Pancreas (tissue), 10 donors: ENCODE results near the gene DUSP1. TPM values are rescaled to one million over a fixed set of nuclear protein-coding genes. Genes with fewer than 3 reads are reported as not detected.

Source experiments
- ATAC-seq, 4 donors: fragments of 200-7000 bp; cut with Tn5 transposase; one replicate each; pipeline versions ENCODE4 v1.8.0 to v1.9.1; 2020; ENCODE audit warnings: mild to moderate bottlenecking in 4 of 4, moderate library complexity in 4 of 4
- DNase-seq, 6 donors: peaks; one replicate each; pipeline ENCODE4 v3.0.0-alpha.2; 2020
- FAIRE-seq: peaks from 2 replicates; lab custom pipeline; 2012; peaks lifted over from hg19 to GRCh38; lab: Jason Lieb, UNC
- H3K27ac ChIP-seq, 4 donors: fragments of 200-600 bp; sonication (generic); 1 replicate in 3 of 4; 2 replicates in 1 of 4; pipeline versions ENCODE4 v1.5.0 to v1.8.0; 2020
- H3K27me3 ChIP-seq, 4 donors: fragments of 200-600 bp; one replicate each; pipeline ENCODE4 v1.8.0; 2021
- H3K36me3 ChIP-seq, 3 donors: fragments of 200-600 bp; sonication (generic) in 1 of 3; one replicate each; pipeline versions ENCODE4 v1.5.0 to v1.8.0; 2020 to 2021
- H3K4me1 ChIP-seq, 3 donors: fragments of 200-600 bp; one replicate each; pipeline ENCODE4 v1.8.0; 2021
- H3K4me3 ChIP-seq, 4 donors: fragments of 200-600 bp; sonication (generic) in 2 of 4; one replicate each; pipeline versions ENCODE4 v1.5.0 to v1.8.0; 2020 to 2021
- H3K9me3 ChIP-seq, 4 donors: fragments of 200-600 bp; one replicate each; pipeline ENCODE4 v1.8.0; 2021
- WGBS, 2 donors: extraction: QIAGEN DNeasy Blood & Tissue Kit; methylation state at CpG; one replicate each; pipeline ENCODE4 v1.1.7; 2013; 5-methylcytosine and 5-hydroxymethylcytosine counted together
- intact Hi-C, 3 donors: fragments of 100-400 bp; cut with DNase I; formaldehyde crosslinking; loops; one replicate each; pipeline versions ENCODE4 v1.11.1 to v1.14.2; 2022
- polyA plus RNA-seq, 2 donors: library from polyadenylated mRNA; stranded (reverse); fragments of 200-250 nt; gene quantifications; one replicate each; pipeline ENCODE4 v1.2.3, GENCODE V29; 2013
- total RNA-seq, 6 donors: library from RNA; stranded (reverse); fragmentation: NEBNext Ultra II Directional in 4 of 6; extraction: Animal tissue kit (Norgen Biotek cat#: 25700) in 4 of 6; gene quantifications; one replicate each; pipeline versions ENCODE4 v1.2.1 to v1.2.4, GENCODE V29; 2021 to 2023
- TF ChIP-seq, protein P1 (sequence below), 4 donors: fragments of 200-600 bp; sonication (generic) in 3 of 4; IDR thresholded peaks; one replicate each; pipeline versions ENCODE4 v1.5.0 to v1.8.0; 2021; ENCODE audit warnings: antibody characterized with exemption in 4 of 4
- donor health status: healthy with polysubstance abuse.
- donor health status: DM: no; HTN: no; CAD: no; lungs with moderate emphysema.
- donor health status: DM: no; HTN: no; CAD: no.
- donor health status: control.
- donor health status: control.
- donor health status: Bipolar disorder and iron deficiency.
- donor health status: DM: yes; HTN: yes; CAD: no.
- donor health status: DM: no; HTN: no; CAD: no.
- donor health status: DM: no; HTN: no; CAD: no.
- donor health status: DM: yes; HTN: yes; CAD: no.

The DUSP1 gene
- total and polyA plus RNA-seq, 8 donors: 18.6 to 198 (median 55.5) TPM

DNA sequence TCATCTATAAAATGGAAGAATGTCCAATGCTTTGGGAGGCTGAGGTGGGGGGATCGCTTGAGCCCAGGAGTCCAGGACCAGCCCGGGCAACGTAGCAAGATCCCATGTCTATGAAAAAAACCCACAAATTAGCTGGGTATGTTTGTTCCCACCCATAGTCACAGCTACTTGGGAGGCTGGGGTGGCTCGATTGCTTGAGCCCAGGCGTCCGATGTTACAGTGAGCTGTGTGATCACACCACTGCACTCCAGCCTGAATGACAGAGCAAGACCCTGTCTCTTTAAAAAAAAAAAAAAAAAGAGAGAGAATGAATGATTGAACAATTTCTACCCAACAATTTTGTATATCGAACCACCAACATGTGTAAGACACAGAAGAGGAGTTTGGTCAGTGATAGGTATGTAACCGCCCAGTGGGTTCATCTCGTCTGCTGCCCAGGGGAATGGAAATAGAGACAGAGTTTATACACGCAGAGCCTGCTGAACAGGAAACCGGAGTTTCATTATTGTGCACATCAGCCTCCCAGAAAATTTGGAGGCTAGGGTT, 36.8 kb upstream of the DUSP1 start:
- Histone ChIP-seq H3K4me3 (peak overlapping the region in 2 of 4 donors; percentile 7 to 19), H3K36me3 (no peaks in the 10 kb centered on the region), H3K9me3 (no peaks in the 10 kb centered on the region), H3K27ac (peak overlapping the region; percentile 16 to 91 (median 73)), H3K27me3 (no peaks in the 10 kb centered on the region), H3K4me1 (peaks cover 0 to 4% (median 3%) of the 10 kb centered on the region in 3 donors)
- DNase-seq: no peak
- no peak for FAIRE-seq
- intact Hi-C loops: no loop called here
- TF ChIP-seq, protein P1, sequence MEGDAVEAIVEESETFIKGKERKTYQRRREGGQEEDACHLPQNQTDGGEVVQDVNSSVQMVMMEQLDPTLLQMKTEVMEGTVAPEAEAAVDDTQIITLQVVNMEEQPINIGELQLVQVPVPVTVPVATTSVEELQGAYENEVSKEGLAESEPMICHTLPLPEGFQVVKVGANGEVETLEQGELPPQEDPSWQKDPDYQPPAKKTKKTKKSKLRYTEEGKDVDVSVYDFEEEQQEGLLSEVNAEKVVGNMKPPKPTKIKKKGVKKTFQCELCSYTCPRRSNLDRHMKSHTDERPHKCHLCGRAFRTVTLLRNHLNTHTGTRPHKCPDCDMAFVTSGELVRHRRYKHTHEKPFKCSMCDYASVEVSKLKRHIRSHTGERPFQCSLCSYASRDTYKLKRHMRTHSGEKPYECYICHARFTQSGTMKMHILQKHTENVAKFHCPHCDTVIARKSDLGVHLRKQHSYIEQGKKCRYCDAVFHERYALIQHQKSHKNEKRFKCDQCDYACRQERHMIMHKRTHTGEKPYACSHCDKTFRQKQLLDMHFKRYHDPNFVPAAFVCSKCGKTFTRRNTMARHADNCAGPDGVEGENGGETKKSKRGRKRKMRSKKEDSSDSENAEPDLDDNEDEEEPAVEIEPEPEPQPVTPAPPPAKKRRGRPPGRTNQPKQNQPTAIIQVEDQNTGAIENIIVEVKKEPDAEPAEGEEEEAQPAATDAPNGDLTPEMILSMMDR (IDR thresholded peaks at IDR 0.05): no peak
- peak in 2 of 4 donors; percentile 4 to 16 for ATAC-seq
- WGBS, 2 donors: 88 to 91% methylated on average over 11 of the region's 11 CpGs

DNA sequence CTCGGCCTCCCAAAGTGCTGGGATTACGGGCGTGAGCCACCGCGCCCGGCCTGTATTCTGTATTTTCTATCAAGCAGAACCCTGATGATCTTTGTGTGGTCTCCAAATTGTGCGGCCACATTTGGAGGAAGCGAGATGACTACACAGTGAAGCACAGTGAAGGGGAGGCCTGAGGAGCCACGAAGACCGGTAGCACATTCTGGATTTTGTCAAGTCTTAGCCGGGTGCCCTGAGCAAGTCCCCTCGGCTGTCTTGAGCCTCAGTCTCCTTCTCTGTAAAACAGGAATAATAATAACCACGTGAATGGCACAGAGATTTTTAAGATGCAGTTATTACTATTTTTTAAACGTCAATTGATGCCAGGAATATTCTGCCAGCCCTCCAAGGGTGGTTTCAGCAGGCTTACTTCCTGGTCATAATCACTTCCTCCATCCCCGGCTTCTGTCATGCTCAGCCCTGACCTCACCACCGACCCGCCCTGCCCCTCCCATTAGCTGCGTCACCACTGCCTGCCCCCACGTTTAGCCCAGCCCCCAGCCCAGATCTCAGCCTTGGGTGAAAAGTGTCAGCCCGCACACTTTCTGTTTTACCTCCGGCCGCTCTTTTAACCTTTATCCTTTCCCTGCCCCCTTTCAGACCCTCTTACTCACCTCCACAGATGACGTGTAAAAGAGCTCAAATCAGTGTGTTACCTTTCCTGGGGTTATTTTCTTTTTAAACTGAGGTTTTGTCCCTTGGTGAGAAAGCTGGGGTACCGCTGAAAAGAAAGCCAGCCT, 36.1 kb upstream of the DUSP1 start:
- peak overlapping the region; percentile 16 to 91 (median 73) for H3K27ac ChIP-seq
- peak; percentile 87 to 94 (median 92) for DNase-seq
- no peak for FAIRE-seq
- WGBS, 2 donors: 53 to 54% methylated on average over 24 of the region's 24 CpGs
- H3K36me3 ChIP-seq: no peaks in the 10 kb centered on the region
- peaks cover 0 to 4% (median 3%) of the 10 kb centered on the region in 3 donors for H3K4me1 ChIP-seq
- ATAC-seq: peak; percentile 99
- H3K9me3 ChIP-seq: no peaks in the 10 kb centered on the region
- H3K4me3 ChIP-seq: peak overlapping the region in 2 of 4 donors; percentile 7 to 19
- intact Hi-C loops: no loop called here
- no peaks in the 10 kb centered on the region for H3K27me3 ChIP-seq
- TF ChIP-seq, protein P1 (IDR thresholded peaks at IDR 0.05): no peak

DNA sequence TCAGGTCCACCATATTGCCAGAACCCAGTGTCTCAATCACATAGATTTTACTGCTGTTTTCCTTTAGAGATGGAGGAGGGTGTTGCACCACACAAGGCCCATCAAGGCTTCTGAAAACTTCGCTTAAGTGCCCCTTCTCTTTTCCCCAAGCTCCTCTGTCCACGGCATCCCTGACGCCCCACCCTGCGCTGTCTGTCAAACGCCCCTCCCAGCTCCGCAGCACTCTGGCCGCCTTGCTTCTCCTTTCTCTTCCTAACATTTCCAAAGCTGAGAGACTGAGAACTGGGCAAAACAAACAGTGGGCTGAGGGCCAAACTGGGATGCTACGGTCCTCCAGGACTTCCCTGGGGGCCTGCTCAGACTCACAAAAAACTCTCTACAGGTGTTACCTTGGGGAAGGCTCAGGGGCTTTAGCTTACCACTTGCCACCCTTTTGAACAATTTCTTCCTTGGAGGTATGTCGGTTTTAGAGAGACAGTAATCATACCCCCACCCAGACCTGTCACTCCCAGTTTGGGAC, 34.8 kb upstream of the DUSP1 start:
- H3K9me3 ChIP-seq: no peaks in the 10 kb centered on the region
- ATAC-seq (no peak), DNase-seq (no peak), FAIRE-seq (no peak)
- WGBS, 2 donors: 79 to 86% methylated on average over 9 of the region's 9 CpGs
- no peaks in the 10 kb centered on the region for H3K36me3 ChIP-seq
- H3K27ac ChIP-seq: no peak overlapping the region
- peaks cover 0 to 4% (median 3%) of the 10 kb centered on the region in 3 donors for H3K4me1 ChIP-seq
- intact Hi-C loops: no loop called here
- H3K4me3 ChIP-seq: no peak overlapping the region
- H3K27me3 ChIP-seq: no peaks in the 10 kb centered on the region
- TF ChIP-seq, protein P1 (IDR thresholded peaks at IDR 0.05): no peak

DNA sequence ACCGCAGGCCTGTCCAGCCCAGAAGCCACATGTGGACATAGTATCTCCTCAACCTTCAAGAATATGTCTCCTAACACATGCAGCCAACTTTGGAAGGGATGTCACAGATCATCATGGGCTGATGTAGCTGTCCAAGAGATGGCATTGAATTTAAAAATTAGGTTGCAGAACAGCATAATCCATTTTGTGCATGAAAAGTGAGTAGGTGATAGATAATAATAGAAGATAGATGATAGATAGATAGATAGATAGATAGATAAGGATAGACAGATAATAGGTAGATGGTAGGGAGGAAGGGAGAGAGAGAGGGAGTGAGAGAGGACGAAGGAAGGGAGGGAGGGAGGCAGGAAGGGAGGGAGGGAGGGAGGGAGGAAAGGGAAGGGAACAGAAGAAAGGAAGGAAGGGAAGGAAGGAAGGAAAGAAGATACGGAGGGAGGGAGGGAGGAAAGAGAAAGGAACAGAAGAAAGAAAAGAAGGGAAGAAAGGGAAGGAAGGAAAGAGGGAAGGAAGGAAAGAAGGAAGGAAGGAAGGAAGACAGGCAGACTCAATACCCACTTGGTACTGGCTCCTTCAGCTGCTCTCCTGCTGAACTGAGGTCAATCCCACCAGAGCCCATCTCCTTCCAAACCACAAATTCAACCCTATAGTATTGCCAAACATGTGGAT, 34.2 kb upstream of the DUSP1 start:
- H3K27ac ChIP-seq: no peak overlapping the region
- FAIRE-seq: no peak

More for the DNA sequence above, 34.2 kb upstream of the DUSP1 start:
- DNase-seq (no peak), ATAC-seq (no peak)
- peaks cover 0 to 4% (median 3%) of the 10 kb centered on the region in 3 donors for H3K4me1 ChIP-seq
- H3K27me3 ChIP-seq: no peaks in the 10 kb centered on the region
- H3K4me3 ChIP-seq: no peak overlapping the region
- no peaks in the 10 kb centered on the region for H3K9me3 ChIP-seq
- WGBS, 2 donors: 70% methylated on average over 3 of the region's 3 CpGs
- intact Hi-C loops: no loop called here
- TF ChIP-seq, protein P1 (IDR thresholded peaks at IDR 0.05): no peak
- no peaks in the 10 kb centered on the region for H3K36me3 ChIP-seq
